Esophagus squamous epithelium (tissue), 5 donors: ENCODE data around the gene PRPSAP1. TPM values are rescaled to one million over a fixed set of nuclear protein-coding genes. Genes with fewer than 3 reads are reported as not detected.

Experiments used
- DNase-seq: peaks from one replicate; lab custom pipeline; 2025; lab: John Stamatoyannopoulos, UW
- H3K27ac ChIP-seq, 4 donors: fragments of 200-600 bp; sonication (generic); one replicate each; pipeline ENCODE4 v1.5.1; 2016 to 2019; ENCODE audit warnings: mild to moderate bottlenecking in 1 of 4
- H3K27me3 ChIP-seq, 4 donors: fragments of 200-600 bp; sonication (generic); 1 replicate in 3 of 4; 2 replicates in 1 of 4; pipeline versions ENCODE4 v1.5.1 to v1.6.0; 2017 to 2021; ENCODE audit warnings: antibody characterized with exemption in 1 of 4
- H3K36me3 ChIP-seq, 3 donors: fragments of 200-600 bp; sonication (generic); one replicate each; pipeline ENCODE4 v1.5.1; 2016 to 2019
- H3K4me1 ChIP-seq, 3 donors: fragments of 200-600 bp; sonication (generic); one replicate each; pipeline ENCODE4 v1.5.1; 2017 to 2019
- H3K4me3 ChIP-seq, 4 donors: fragments of 200-600 bp; sonication (generic); 1 replicate in 3 of 4; 2 replicates in 1 of 4; pipeline ENCODE4 v1.5.1; 2016 to 2019; ENCODE audit warnings: mild to moderate bottlenecking in 2 of 4, moderate library complexity in 1 of 4
- H3K9me3 ChIP-seq, 3 donors: fragments of 200-600 bp; sonication (generic); one replicate each; pipeline ENCODE4 v1.5.1; 2016 to 2019
- CTCF ChIP-seq, 6 experiments: fragments of 450-650 bp in 4 of 6; fragments of 200-600 bp in 2 of 6; sonication (generic) in 2 of 6; IDR thresholded peaks; one replicate each; pipeline ENCODE4 v1.5.1; 2016 to 2019; ENCODE audit warnings: antibody characterized with exemption in 6 of 6, mild to moderate bottlenecking in 4 of 6, moderate library complexity in 4 of 6
- POLR2A ChIP-seq, 4 donors: fragments of 450-650 bp; IDR thresholded peaks; one replicate each; pipeline ENCODE4 v1.6.1; 2017; ENCODE audit warnings: antibody characterized with exemption in 4 of 4, mild to moderate bottlenecking in 4 of 4, moderate library complexity in 3 of 4
- WGBS, 2 donors: methylation state at CpG; one replicate each; pipeline ENCODE4 v1.1.5; 2018; 5-methylcytosine and 5-hydroxymethylcytosine counted together
- intact Hi-C: fragments of 100-400 bp; cut with DNase I; formaldehyde crosslinking; loops from one replicate; pipeline ENCODE4 v1.15.0; 2022
- total RNA-seq, 4 donors: library from RNA; depleted of rRNA; stranded (reverse); fragments of >200 nt; gene quantifications; one replicate each; pipeline ENCODE4 v1.1.0, GENCODE V29; 2016
- donor health status: DM: yes; HTN: yes; CAD: no.

The PRPSAP1 gene
- total RNA-seq, 4 donors from 2014 or later = 36.0 to 68.6 (median 49.5) TPM

GRCh38 chr17:76280650-76281049, 73.1 kb downstream of the PRPSAP1 start:
- intact Hi-C loops = loop anchor here (10.0 kb wide), 1 partner anchor 266 kb away; no protein-coding TSS in a partner anchor
- H3K36me3 ChIP-seq = no peaks in the 10 kb centered on the region
- 86 to 93% methylated on average over 2 to 3 of the region's 15 CpGs for WGBS, 2 donors

GRCh38 chr17:76279742-76280287, 73.9 kb downstream of the PRPSAP1 start:
- TF ChIP-seq CTCF (IDR thresholded peaks at IDR 0.05) = peak in 1 of 6 experiments; percentile 0
- TF ChIP-seq POLR2A (IDR thresholded peaks at IDR 0.05) = no peak
- Histone ChIP-seq H3K27me3 (no peaks in the 10 kb centered on the region), H3K27ac (no peak overlapping the region), H3K4me1 (peaks cover 11 to 37% (median 13%) of the 10 kb centered on the region in 3 donors), H3K36me3 (no peaks in the 10 kb centered on the region), H3K4me3 (no peak overlapping the region), H3K9me3 (no peaks in the 10 kb centered on the region)
- no peak for DNase-seq
- WGBS, 2 donors = 0 to 80% methylated on average over 1 to 4 of the region's 15 CpGs
- intact Hi-C loops = loop anchor here (2.0 to 10.0 kb wide), 2 partner anchors 159 to 265 kb away; no protein-coding TSS in a partner anchor

More at GRCh38 chr17:76280650-76281049, 73.1 kb downstream of the PRPSAP1 start:
- DNase-seq = no peak
- Histone ChIP-seq H3K27me3 (no peaks in the 10 kb centered on the region), H3K4me3 (no peak overlapping the region), H3K9me3 (no peaks in the 10 kb centered on the region), H3K27ac (no peak overlapping the region), H3K4me1 (peaks cover 11 to 36% (median 13%) of the 10 kb centered on the region in 3 donors)
- TF ChIP-seq POLR2A (IDR thresholded peaks at IDR 0.05) (no peak), CTCF (IDR thresholded peaks at IDR 0.05) (no peak)

GRCh38 chr17:76278952-76279741, 74.6 kb downstream of the PRPSAP1 start:
- Histone ChIP-seq H3K27ac (no peak overlapping the region), H3K9me3 (no peaks in the 10 kb centered on the region), H3K36me3 (no peaks in the 10 kb centered on the region), H3K27me3 (no peaks in the 10 kb centered on the region), H3K4me3 (no peak overlapping the region), H3K4me1 (peaks cover 11 to 44% (median 17%) of the 10 kb centered on the region in 3 donors)
- no peak for TF ChIP-seq POLR2A (IDR thresholded peaks at IDR 0.05)
- peak; percentile 93 to 99 (median 97) for TF ChIP-seq CTCF (IDR thresholded peaks at IDR 0.05)
- peak; percentile 33 for DNase-seq
- WGBS, 2 donors = 44 to 56% methylated on average over 17 to 27 of the region's 28 CpGs
- intact Hi-C loops = loop anchor here (2.0 kb wide), 1 partner anchor 158 kb away; no protein-coding TSS in a partner anchor

GRCh38 chr17:76278268-76278908, 75.3 kb downstream of the PRPSAP1 start:
- H3K4me3 ChIP-seq = no peak overlapping the region
- 86 to 100% methylated on average over 1 to 7 of the region's 19 CpGs for WGBS, 2 donors
- no peak overlapping the region for H3K27ac ChIP-seq
- no peaks in the 10 kb centered on the region for H3K27me3 ChIP-seq
- intact Hi-C loops = loop anchor here (2.0 kb wide), 1 partner anchor 158 kb away; no protein-coding TSS in a partner anchor
- DNase-seq = no peak
- H3K9me3 ChIP-seq = no peaks in the 10 kb centered on the region
- H3K36me3 ChIP-seq = no peaks in the 10 kb centered on the region
- TF ChIP-seq CTCF (IDR thresholded peaks at IDR 0.05) = no peak
- no peak for TF ChIP-seq POLR2A (IDR thresholded peaks at IDR 0.05)
- H3K4me1 ChIP-seq = peaks cover 11 to 51% (median 22%) of the 10 kb centered on the region in 3 donors
